ENCODE data around the gene MOCS1.

Gene MOCS1

DNA sequence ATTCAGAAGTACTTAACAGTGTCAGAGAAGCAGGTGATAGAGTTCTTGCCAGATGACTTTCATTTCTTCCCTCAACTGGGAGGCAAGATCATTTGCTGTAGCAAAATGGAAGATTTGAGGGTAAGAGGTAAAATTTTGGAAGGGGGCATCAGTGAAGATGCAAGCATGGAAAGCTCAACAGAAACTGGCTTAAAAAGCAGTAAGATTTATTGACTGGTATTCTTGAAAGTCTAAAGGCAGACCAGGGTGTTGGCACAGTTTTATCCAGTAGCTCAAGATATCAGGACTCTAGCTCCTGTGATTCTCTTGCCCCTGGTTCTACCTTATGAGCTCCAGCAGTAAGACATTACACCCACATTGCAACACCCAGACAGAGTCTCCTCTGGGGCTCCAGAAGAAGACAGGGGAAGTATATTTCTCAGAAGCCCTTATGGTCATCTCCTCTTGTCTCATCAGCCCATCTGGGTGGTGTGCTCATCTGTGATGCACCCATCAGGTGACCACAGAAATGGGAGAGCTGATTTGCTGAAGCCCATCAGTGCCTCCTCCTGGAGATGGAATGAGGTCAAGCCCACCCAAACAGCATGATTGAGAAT is 16.0 kb upstream of the MOCS1 start:
- Histone ChIP-seq H3K27ac (no peak overlapping the region), H3K4me3 (no peak overlapping the region)
- DNase-seq (ENCODE audit: low spot score) = no peak
- TF ChIP-seq, protein P1, sequence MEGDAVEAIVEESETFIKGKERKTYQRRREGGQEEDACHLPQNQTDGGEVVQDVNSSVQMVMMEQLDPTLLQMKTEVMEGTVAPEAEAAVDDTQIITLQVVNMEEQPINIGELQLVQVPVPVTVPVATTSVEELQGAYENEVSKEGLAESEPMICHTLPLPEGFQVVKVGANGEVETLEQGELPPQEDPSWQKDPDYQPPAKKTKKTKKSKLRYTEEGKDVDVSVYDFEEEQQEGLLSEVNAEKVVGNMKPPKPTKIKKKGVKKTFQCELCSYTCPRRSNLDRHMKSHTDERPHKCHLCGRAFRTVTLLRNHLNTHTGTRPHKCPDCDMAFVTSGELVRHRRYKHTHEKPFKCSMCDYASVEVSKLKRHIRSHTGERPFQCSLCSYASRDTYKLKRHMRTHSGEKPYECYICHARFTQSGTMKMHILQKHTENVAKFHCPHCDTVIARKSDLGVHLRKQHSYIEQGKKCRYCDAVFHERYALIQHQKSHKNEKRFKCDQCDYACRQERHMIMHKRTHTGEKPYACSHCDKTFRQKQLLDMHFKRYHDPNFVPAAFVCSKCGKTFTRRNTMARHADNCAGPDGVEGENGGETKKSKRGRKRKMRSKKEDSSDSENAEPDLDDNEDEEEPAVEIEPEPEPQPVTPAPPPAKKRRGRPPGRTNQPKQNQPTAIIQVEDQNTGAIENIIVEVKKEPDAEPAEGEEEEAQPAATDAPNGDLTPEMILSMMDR (IDR thresholded peaks at IDR 0.05) = no peak

DNA sequence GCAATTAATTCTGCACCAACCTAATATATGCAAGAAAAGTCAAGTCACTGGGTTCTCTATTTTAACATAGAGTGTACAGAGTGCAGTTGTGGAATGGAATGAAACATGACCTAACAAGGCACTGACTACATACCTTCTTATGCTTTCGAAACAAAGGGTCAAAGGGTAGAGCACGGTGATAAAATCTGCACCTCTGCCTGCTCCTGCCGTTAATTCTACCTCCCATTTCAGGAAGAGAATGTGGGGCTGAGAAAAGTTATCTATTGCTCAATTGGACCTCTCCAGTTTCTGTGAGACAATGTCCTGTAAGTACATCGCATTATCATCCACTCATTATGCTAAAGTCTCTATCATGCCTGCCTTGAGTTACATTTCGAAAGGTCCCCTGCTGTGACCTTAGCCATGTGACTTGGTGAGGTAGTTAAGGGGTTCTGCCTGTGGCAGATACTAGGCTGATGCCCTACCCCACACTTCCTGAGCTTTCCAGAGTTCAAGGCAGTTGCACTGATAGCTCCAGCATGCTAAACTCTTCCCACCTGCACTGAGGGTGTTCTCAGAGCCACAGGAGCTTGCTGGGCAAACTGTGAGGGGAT is 14.0 kb upstream of the MOCS1 start:
- TF ChIP-seq, protein P1 (IDR thresholded peaks at IDR 0.05) = no peak
- no peak for DNase-seq (ENCODE audit: low spot score)

DNA sequence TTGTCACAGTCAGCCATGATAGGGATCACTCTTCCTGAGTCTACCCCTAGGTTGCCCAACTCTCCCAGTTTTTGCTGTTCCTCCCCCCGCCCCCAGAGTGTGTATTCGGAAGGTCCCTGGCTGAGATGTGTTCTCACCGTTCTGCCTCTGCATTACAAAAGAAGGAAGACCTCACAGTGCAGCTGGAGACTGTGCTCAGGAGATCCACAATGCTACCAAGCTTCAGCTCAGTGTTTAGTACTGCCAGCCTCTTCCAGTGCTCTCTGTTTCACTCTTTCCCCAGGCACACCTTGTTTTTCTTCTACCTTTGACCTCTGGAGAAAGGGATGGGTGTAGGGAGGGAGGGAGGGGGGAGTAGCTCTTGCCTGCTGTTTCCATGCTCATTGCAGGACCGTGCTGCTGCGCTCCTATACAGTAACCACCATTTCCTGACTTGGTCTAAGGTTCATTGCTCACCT is 13.4 kb upstream of the MOCS1 start:
- no peak overlapping the region for H3K27ac ChIP-seq
- no peak overlapping the region for H3K4me3 ChIP-seq
- DNase-seq (ENCODE audit: low spot score) = no peak
- TF ChIP-seq, protein P1 (IDR thresholded peaks at IDR 0.05) = no peak

More for the DNA sequence above, 14.0 kb upstream of the MOCS1 start:
- H3K4me3 ChIP-seq = no peak overlapping the region
- no peak overlapping the region for H3K27ac ChIP-seq

DNA sequence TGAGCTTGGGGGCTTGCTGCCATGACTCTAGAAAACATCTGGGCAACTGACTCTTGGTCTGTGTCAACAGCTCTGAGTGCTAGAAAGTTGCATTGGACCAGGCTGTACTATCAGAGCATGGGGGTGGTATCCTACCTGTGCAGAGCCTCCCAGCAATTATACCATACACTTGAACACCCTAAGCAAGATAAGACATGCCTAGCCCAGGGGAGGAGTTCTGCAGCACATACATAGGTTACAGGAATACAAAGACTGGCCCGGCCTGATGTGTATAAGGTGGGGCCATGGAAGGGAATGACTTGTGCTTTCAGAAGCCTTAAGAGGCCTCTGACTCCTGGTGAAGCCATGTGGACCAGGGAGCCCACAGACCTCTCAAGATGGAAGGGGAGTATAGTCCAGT is 11.4 kb upstream of the MOCS1 start:
- DNase-seq (ENCODE audit: low spot score) = no peak
- Histone ChIP-seq H3K4me3 (no peak overlapping the region), H3K27ac (no peak overlapping the region)
- TF ChIP-seq, protein P1 (IDR thresholded peaks at IDR 0.05) = no peak

DNA sequence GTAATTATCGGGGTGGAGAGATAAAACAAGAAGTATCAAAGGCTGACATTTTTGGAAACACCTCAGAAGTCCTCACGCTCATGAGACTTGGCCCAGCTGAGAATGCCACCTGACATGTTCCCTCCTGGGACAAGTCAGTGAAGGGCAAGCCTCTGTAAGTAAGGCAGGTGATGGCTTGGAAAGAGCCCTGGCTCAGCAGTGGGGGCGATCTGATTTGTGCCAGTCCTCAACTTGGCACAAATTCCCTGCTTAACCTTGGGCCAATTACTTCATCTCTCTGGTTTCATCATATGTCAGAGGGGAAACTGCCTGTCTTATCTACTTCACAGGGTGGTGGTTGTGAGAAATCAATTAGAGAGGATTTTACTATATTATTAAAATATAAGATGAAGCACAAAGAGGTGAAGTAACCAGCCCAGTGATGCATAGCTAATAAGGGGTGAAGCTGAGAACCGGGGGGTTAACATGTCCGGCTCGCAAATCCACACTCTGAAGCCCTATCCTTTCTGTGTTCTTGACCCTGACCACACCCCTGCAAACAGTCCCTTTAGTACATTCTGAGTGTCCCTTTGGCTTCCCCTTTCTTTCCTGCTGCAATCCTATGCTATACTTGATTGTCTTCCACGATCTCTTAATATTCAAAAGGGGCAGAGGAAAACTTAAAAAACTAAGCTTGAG is 8.8 kb upstream of the MOCS1 start:
- no peak overlapping the region for H3K4me3 ChIP-seq
- no peak for DNase-seq (ENCODE audit: low spot score)
- TF ChIP-seq, protein P1 (IDR thresholded peaks at IDR 0.05) = no peak
- no peak overlapping the region for H3K27ac ChIP-seq

DNA sequence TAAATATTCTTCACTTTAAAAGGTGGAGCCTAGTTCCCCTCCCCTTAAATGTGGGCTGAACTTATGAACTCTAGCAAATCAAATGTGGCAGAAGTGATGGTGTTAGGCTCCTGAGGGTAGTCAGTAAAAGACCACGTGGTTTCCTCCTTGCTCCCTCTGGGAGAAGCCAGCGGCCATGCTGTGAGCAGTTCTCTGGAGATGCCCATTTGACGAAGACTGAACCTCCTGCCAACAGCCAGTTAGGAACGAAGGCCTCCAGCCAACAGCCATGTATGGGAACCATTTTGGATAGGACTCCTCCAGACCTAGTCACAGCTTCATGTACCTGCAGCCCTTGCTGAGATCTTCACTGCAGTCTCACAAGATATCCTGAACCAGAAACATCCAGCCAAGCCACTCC is 7.6 kb upstream of the MOCS1 start:
- peak; percentile 60 for DNase-seq (ENCODE audit: low spot score)
- Histone ChIP-seq H3K4me3 (no peak overlapping the region), H3K27ac (no peak overlapping the region)
- TF ChIP-seq, protein P1 (IDR thresholded peaks at IDR 0.05) = no peak

DNA sequence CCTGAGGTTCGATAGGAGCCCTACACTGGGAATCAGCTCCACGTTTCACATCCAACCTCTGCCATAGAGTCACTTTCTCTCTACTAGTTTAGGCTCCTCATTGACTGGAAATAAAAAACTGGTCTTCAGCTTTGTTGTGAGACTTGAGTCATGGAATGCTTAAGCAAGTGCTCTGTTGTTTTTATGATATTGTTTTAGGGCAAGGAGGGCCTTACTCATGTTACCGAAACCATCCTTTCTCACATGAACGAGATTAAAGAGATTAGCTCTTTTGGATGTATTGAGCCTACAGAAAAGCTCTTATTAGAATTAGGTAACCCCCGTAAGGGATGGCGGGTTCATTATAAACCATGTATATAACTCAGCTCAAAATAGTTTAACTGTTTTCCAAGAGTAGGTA is 6.9 kb upstream of the MOCS1 start:
- Histone ChIP-seq H3K4me3 (no peak overlapping the region), H3K27ac (no peak overlapping the region)
- no peak for DNase-seq (ENCODE audit: low spot score)
- TF ChIP-seq, protein P1 (IDR thresholded peaks at IDR 0.05) = no peak

Measured in coronary artery (tissue), 2 donors.